Neural cell (in vitro differentiated cells): ENCODE results near the gene NRG3. TPM values are rescaled to one million over a fixed set of nuclear protein-coding genes. Genes with fewer than 3 reads are reported as not detected.

ENCODE experiments used
- H2AFZ ChIP-seq: fragments of 200-600, 300-800 bp; sonication (generic), shearing (Covaris generic); 2 replicates; pipeline ENCODE4 v1.6.0; 2014; ENCODE audit warnings: low read depth, mild to moderate bottlenecking, antibody characterized with exemption, low read length, moderate library complexity
- H3F3A ChIP-seq: fragments of 200-600 bp; shearing (Covaris generic); 2 replicates; pipeline ENCODE4 v1.6.1; 2016; ENCODE audit warnings: mild to moderate bottlenecking, moderate library complexity, mixed read lengths, antibody characterized with exemption, low read length; ENCODE audit not compliant: insufficient read depth, poor library complexity, severe bottlenecking
- H3K27ac ChIP-seq: fragments of 200-600, 300-800 bp; sonication (generic), shearing (Covaris generic); 2 replicates; pipeline ENCODE4 v1.5.1; 2014; ENCODE audit warnings: mild to moderate bottlenecking, low read length, moderate library complexity
- H3K27me3 ChIP-seq: fragments of 300-800, 200-600 bp; sonication (generic), shearing (Covaris generic); 2 replicates; pipeline ENCODE4 v1.6.0; 2014; ENCODE audit warnings: mild to moderate bottlenecking, low read depth, low read length, moderate library complexity; ENCODE audit not compliant: insufficient read depth
- H3K36me3 ChIP-seq: fragments of 300-800, 200-600 bp; sonication (generic), shearing (Covaris generic); 2 replicates; pipeline ENCODE4 v1.5.1; 2014; ENCODE audit warnings: mild to moderate bottlenecking, antibody characterized with exemption, low read length, moderate library complexity; ENCODE audit not compliant: insufficient read depth
- H3K4me2 ChIP-seq: fragments of 300-800, 200-600 bp; sonication (generic), shearing (Covaris generic); 2 replicates; pipeline ENCODE4 v1.6.0; 2014; ENCODE audit warnings: mild to moderate bottlenecking, low read length
- H3K4me3 ChIP-seq: fragments of 300-800, 200-600 bp; sonication (generic), shearing (Covaris generic); 2 replicates; pipeline ENCODE4 v1.5.1; 2014; ENCODE audit warnings: mild to moderate bottlenecking, low read length, moderate library complexity
- H3K79me2 ChIP-seq: fragments of 200-600 bp; shearing (Covaris generic); replicated peaks from 2 replicates; pipeline ENCODE4 v1.6.0; 2014; ENCODE audit warnings: mild to moderate bottlenecking, low read length, moderate library complexity; ENCODE audit not compliant: insufficient read depth
- H3K9ac ChIP-seq: fragments of 300-800, 200-600 bp; sonication (generic), shearing (Covaris generic); 2 replicates; pipeline ENCODE4 v1.6.1; 2016; ENCODE audit warnings: mild to moderate bottlenecking, low read length, mixed read lengths
- H3K9me2 ChIP-seq: fragments of 200-600 bp; shearing (Covaris generic); 2 replicates; pipeline ENCODE4 v1.6.1; 2016; ENCODE audit warnings: mild to moderate bottlenecking, low read length, mixed read lengths; ENCODE audit not compliant: insufficient read depth
- H3K9me3 ChIP-seq: fragments of 200-600, 300-800 bp; sonication (generic), shearing (Covaris generic); 2 replicates; pipeline ENCODE4 v1.6.1; 2016; ENCODE audit warnings: mild to moderate bottlenecking, mixed run types, low read length, moderate library complexity, mixed read lengths
- H4K20me1 ChIP-seq: fragments of 200-600 bp; shearing (Covaris generic); 2 replicates; pipeline ENCODE4 v1.6.1; 2016; ENCODE audit warnings: mild to moderate bottlenecking, mixed run types; ENCODE audit not compliant: insufficient read depth
- CTCF ChIP-seq: fragments of 450-650 bp; IDR thresholded peaks from 2 replicates; pipeline ENCODE4 v1.5.1; 2014; ENCODE audit warnings: antibody characterized with exemption, mild to moderate bottlenecking, moderate library complexity; ENCODE audit not compliant: poor library complexity, severe bottlenecking
- EP300 ChIP-seq: fragments of 450-650 bp; conservative IDR thresholded peaks from 2 replicates; pipeline ENCODE4 v1.6.1; 2014; ENCODE audit warnings: antibody characterized with exemption, mild to moderate bottlenecking, moderate library complexity; ENCODE audit not compliant: poor library complexity, severe bottlenecking
- EZH2 ChIP-seq: fragments of 200-600, 300-800 bp; shearing (Covaris generic), sonication (generic); IDR thresholded peaks from 2 replicates; pipeline ENCODE4 v1.6.1; 2014; ENCODE audit warnings: antibody characterized with exemption, low read length, borderline replicate concordance, mild to moderate bottlenecking; ENCODE audit not compliant: insufficient read depth, poor library complexity, severe bottlenecking
- MXI1 ChIP-seq: fragments of 450-650 bp; conservative IDR thresholded peaks from 2 replicates; pipeline ENCODE4 v1.6.1; 2014; ENCODE audit warnings: antibody characterized with exemption, mild to moderate bottlenecking; ENCODE audit not compliant: poor library complexity, severe bottlenecking
- POLR2AphosphoS5 ChIP-seq: IDR thresholded peaks from 2 replicates; pipeline ENCODE4 v1.6.1; 2012
- RAD21 ChIP-seq: fragments of 450-650 bp; conservative IDR thresholded peaks from 2 replicates; pipeline ENCODE4 v1.6.1; 2014; ENCODE audit warnings: antibody characterized with exemption, mild to moderate bottlenecking, moderate library complexity
- REST ChIP-seq: IDR thresholded peaks from 2 replicates; pipeline ENCODE4 v1.6.1; 2012; ENCODE audit warnings: borderline replicate concordance
- SMC3 ChIP-seq: fragments of 450-650 bp; conservative IDR thresholded peaks from 2 replicates; pipeline ENCODE4 v1.6.1; 2014; ENCODE audit warnings: antibody characterized with exemption, mild to moderate bottlenecking, moderate library complexity; ENCODE audit not compliant: poor library complexity
- TAF1 ChIP-seq: IDR thresholded peaks from 2 replicates; pipeline ENCODE4 v1.6.1; 2012; ENCODE audit warnings: low read depth
- polyA plus RNA-seq: library from polyadenylated mRNA; depleted of rRNA; stranded (reverse); fragments of >200 nt; gene quantifications from 2 replicates; pipeline ENCODE4 v1.2.3, GENCODE V29; 2014

Gene NRG3
- polyA plus RNA-seq, 1 donor from 2014 or later = 14.0 TPM

DNA sequence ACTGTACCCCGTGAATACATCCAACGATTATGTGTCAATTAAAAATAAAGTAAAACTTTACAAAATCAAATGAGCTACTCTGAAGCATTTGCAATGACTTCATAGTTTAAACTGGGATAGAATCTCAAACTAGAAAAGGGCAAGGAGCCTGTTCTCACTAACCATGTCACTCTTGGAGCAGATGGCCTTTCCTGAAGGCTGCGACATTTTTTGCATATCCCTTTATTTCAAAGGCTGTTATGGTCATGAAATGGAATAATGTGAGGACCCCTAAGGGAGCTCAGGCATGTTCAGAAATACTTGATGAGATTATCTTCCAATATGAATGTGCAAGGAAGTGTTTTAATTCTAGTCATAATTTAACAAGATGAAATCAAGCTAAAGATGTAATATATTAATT is 679.4 kb downstream of the NRG3 start:
- H3K4me3 ChIP-seq = no peak overlapping the region
- no peaks in the 10 kb centered on the region for H3K9me3 ChIP-seq
- TF ChIP-seq SMC3 (no peak), EZH2 (no peak), CTCF (no peak), TAF1 (no peak), EP300 (no peak), REST (no peak), RAD21 (no peak), POLR2AphosphoS5 (no peak), MXI1 (no peak)
- no peaks in the 10 kb centered on the region for H4K20me1 ChIP-seq
- H3K36me3 ChIP-seq = no peaks in the 10 kb centered on the region
- no peak overlapping the region for H3K27ac ChIP-seq
- no peaks in the 10 kb centered on the region for H3K79me2 ChIP-seq
- H3K4me2 ChIP-seq = no peak overlapping the region
- H3K27me3 ChIP-seq = no peaks in the 10 kb centered on the region
- no peaks in the 10 kb centered on the region for H3F3A ChIP-seq
- H2AFZ ChIP-seq = no peak overlapping the region
- no peak overlapping the region for H3K9ac ChIP-seq
- H3K9me2 ChIP-seq = no peaks in the 10 kb centered on the region

DNA sequence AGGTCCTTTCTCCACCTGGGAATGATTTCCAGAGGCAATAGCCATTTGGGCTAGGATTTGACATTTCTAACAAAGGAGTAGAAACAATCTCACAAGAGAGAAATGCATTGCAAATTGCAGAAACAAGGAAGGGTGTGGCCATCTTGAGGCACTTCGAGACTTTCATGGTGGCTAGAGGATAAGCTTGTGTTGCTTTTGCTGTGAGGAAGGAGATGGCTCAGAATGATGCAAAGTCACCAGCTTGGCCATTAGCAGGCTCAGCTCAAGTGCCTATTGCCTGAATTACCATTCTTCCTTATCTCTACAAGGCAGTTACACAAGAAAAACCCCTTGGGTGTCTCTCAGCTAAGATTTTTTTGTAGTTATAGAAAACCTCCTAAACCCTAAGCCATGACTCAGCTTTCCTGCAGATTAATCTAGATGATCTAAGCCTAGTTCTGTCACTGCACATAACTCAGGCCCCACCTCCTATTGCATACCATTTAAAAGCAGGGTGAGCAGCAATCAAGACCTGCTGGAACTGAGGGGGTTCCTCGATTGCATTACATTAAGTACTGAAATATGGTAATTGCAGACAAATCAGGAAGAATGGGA is 683.1 kb downstream of the NRG3 start:
- Histone ChIP-seq H3K27me3 (no peaks in the 10 kb centered on the region), H4K20me1 (no peaks in the 10 kb centered on the region), H3K36me3 (no peaks in the 10 kb centered on the region), H3K79me2 (no peaks in the 10 kb centered on the region), H3K9me2 (no peaks in the 10 kb centered on the region), H3K4me3 (no peak overlapping the region), H3K9me3 (no peaks in the 10 kb centered on the region), H3K27ac (no peak overlapping the region), H3F3A (no peaks in the 10 kb centered on the region), H2AFZ (no peak overlapping the region), H3K4me2 (no peak overlapping the region), H3K9ac (no peak overlapping the region)
- TF ChIP-seq MXI1 = no peak
- no peak for TF ChIP-seq CTCF
- TF ChIP-seq POLR2AphosphoS5 = no peak
- TF ChIP-seq EP300 = no peak
- TF ChIP-seq SMC3 = no peak
- no peak for TF ChIP-seq EZH2
- no peak for TF ChIP-seq RAD21
- no peak for TF ChIP-seq TAF1
- no peak for TF ChIP-seq REST
